ENCODE measurements around the gene GPS2. TPM values are rescaled to one million over a fixed set of nuclear protein-coding genes. Genes with fewer than 3 reads are reported as not detected.

Gene GPS2
- total and polyA plus RNA-seq, 2 donors (not counting 3 experiments of a cell fraction or from before 2014, with no cell fraction given): 51.6 to 132 TPM

DNA sequence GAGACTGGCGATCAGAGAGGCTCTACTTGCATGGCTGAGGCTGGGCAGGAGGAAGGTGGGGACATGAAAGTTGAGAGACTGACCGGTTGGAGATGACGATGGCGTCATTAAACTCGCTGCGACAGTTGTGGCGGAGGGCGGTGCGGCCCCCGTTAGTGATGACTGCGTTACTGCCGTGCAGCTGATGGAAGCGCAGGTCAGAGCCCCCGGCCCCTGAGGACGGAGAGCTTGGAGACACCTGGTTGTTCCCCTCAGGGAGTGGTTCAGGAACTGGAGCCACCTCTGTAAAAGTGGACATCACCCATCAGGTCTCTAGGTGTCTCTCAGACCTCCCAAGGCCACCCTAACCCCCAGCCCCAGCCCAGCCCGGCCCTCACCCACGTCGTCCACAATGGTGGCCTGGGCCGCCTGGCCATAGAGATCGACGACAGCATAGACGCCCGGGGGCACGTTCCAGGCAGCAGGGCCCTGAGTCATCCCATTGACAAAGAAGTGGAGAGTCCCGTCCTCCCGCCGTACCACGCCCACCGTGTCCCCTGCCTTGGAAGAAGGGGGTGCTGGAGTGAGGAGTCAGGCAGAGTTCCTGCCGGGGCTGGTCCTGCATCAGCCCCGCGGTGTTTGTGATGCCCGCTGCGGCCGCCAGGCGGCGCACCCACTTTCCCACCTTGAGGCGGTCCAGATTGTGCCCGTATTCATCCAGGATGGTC lies 8.7 kb upstream of the GPS2 start:
- TF ChIP-seq, protein P1, sequence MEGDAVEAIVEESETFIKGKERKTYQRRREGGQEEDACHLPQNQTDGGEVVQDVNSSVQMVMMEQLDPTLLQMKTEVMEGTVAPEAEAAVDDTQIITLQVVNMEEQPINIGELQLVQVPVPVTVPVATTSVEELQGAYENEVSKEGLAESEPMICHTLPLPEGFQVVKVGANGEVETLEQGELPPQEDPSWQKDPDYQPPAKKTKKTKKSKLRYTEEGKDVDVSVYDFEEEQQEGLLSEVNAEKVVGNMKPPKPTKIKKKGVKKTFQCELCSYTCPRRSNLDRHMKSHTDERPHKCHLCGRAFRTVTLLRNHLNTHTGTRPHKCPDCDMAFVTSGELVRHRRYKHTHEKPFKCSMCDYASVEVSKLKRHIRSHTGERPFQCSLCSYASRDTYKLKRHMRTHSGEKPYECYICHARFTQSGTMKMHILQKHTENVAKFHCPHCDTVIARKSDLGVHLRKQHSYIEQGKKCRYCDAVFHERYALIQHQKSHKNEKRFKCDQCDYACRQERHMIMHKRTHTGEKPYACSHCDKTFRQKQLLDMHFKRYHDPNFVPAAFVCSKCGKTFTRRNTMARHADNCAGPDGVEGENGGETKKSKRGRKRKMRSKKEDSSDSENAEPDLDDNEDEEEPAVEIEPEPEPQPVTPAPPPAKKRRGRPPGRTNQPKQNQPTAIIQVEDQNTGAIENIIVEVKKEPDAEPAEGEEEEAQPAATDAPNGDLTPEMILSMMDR (IDR thresholded peaks at IDR 0.05; ENCODE audit: extremely low read depth in 1 of 2, insufficient read depth in 1 of 2, low read depth in 1 of 2, low read length in 2 of 2): peak; percentile 91 to 95
- no peak for TF ChIP-seq GATA2 (IDR thresholded peaks at IDR 0.05; ENCODE audit: insufficient read depth, insufficient read length, low read depth, low read length)
- Histone ChIP-seq H3K4me2 (ENCODE audit: insufficient read depth, low read length) (no peak overlapping the region), H3K9ac (replicated peaks; ENCODE audit: extremely low read depth, insufficient read depth, low read length) (no peak overlapping the region), H3K9me1 (replicated peaks; ENCODE audit: control insufficient read depth, extremely low read depth, insufficient read depth, low read length) (no peaks in the 10 kb centered on the region), H3K36me3 (ENCODE audit: control insufficient read depth in 2 of 2, extremely low read depth in 1 of 2, insufficient read depth in 2 of 2, low read length in 2 of 2) (peaks cover 10 to 43% of the 10 kb centered on the region in 2 experiments), H3K27ac (ENCODE audit: insufficient read depth, low read depth, low read length) (no peak overlapping the region), H4K20me1 (replicated peaks; ENCODE audit: control insufficient read depth, extremely low read depth, insufficient read depth, low read length) (no peaks in the 10 kb centered on the region), H2AFZ (ENCODE audit: low read depth, low read length) (no peak overlapping the region), H3K4me1 (ENCODE audit: control insufficient read depth, extremely low read depth, insufficient read depth, low read length) (peaks cover 6% of the 10 kb centered on the region), H3K79me2 (ENCODE audit: control insufficient read depth, insufficient read depth, low read length) (peaks cover 10% of the 10 kb centered on the region), H3K27me3 (ENCODE audit: control insufficient read depth in 2 of 2, insufficient read depth in 2 of 2, low read length in 2 of 2) (no peaks in the 10 kb centered on the region), H3K9me3 (replicated peaks; ENCODE audit: control insufficient read depth, insufficient read depth, low read length) (no peaks in the 10 kb centered on the region), H3K4me3 (replicated peaks in 1 of 3; ENCODE audit: insufficient read depth in 1 of 3, low read depth in 1 of 3, low read length in 3 of 3) (no peak overlapping the region)
- BruUV-seq (replicated peaks): TSS peak; percentile 7
- dilution Hi-C loops (cut with MboI; ENCODE audit: extremely low pct_ligation_motif_present, low sequenced_read_pairs) (no loop called here), intact Hi-C loops (cut with micrococcal nuclease) (loop anchor here (1.0 kb wide), 2 partner anchors 22 to 237 kb away; partner anchors contain the start of gene SENP3)
- FAIRE-seq: peak; percentile 79
- POLR2A ChIA-PET: no interaction called here
- CTCF ChIA-PET: interaction anchor here (0.8 to 1.8 kb wide), 6 partner anchors 13 to 237 kb away, joined by 3 to 13 read pairs (median 6); partner anchors contain the start of genes ACAP1, SLC2A4 and TNFSF13
- DNase-seq (ENCODE audit: low read depth, low spot score): peak; percentile 32

DNA sequence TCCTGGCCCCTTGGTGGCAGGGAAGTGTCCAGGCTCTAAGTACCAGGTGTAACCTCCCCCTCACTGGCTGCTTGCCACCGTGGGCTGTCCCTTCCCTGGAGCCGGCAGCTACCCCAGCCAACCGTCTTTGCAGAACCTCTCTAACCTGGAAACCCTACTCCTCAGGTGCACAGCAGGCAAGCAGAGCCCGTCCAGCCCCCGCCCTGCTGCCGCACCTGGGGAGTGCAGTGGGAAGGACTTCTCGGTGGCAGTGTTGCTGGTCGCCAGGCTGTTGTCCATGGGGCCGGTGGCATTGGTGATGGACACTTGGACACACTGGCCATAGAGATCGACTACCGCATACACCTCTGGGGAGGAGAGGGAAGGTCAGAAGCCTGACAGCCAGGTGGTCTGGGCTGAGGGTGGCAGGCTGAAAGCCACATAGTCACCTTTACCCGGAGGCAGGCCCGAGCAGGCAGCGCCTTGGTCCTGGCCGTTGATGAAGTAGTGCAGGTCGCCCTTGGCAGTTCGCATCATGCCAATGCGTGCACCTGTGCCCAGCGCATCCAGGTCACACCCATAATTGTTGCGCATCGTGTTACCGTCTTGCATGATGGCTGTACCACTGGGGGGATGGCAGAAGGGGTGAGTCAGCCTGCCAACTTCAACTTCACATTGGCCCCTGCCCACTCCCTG lies 7.5 kb upstream of the GPS2 start:
- CTCF ChIA-PET: no interaction called here
- FAIRE-seq (no peak), DNase-seq (ENCODE audit: low read depth, low spot score) (no peak)
- TF ChIP-seq EZH2 (IDR thresholded peaks at IDR 0.05; ENCODE audit: borderline replicate concordance, low read depth, low read length, severe bottlenecking) (no peak), GATA2 (IDR thresholded peaks at IDR 0.05; ENCODE audit: insufficient read depth, insufficient read length, low read depth, low read length) (no peak), MYC (IDR thresholded peaks at IDR 0.05; ENCODE audit: low read depth, low read length) (no peak), POLR2A (IDR thresholded peaks at IDR 0.05; ENCODE audit: low read depth, low read length) (no peak), JUN (IDR thresholded peaks at IDR 0.05; ENCODE audit: borderline replicate concordance, insufficient read depth, insufficient read length, low read depth) (no peak), FOS (IDR thresholded peaks at IDR 0.05; ENCODE audit: borderline replicate concordance, insufficient read depth, low read length) (no peak), POLR2AphosphoS5 (IDR thresholded peaks at IDR 0.05; ENCODE audit: insufficient read depth, low read depth, low read length) (no peak)
- TF ChIP-seq, protein P1 (IDR thresholded peaks at IDR 0.05; ENCODE audit: extremely low read depth in 1 of 2, insufficient read depth in 1 of 2, low read depth in 1 of 2, low read length in 2 of 2): no peak
- TF ChIP-seq, protein P2, sequence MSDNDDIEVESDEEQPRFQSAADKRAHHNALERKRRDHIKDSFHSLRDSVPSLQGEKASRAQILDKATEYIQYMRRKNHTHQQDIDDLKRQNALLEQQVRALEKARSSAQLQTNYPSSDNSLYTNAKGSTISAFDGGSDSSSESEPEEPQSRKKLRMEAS (IDR thresholded peaks at IDR 0.05; ENCODE audit: insufficient read depth, insufficient read length): no peak
- Histone ChIP-seq H3K27me3 (ENCODE audit: control insufficient read depth in 2 of 2, insufficient read depth in 2 of 2, low read length in 2 of 2) (no peaks in the 10 kb centered on the region), H4K20me1 (replicated peaks; ENCODE audit: control insufficient read depth, extremely low read depth, insufficient read depth, low read length) (no peaks in the 10 kb centered on the region), H3K27ac (ENCODE audit: insufficient read depth, low read depth, low read length) (no peak overlapping the region), H3K9me3 (replicated peaks; ENCODE audit: control insufficient read depth, insufficient read depth, low read length) (no peaks in the 10 kb centered on the region), H2AFZ (ENCODE audit: low read depth, low read length) (no peak overlapping the region), H3K4me1 (ENCODE audit: control insufficient read depth, extremely low read depth, insufficient read depth, low read length) (no peaks in the 10 kb centered on the region), H3K4me3 (replicated peaks in 1 of 3; ENCODE audit: insufficient read depth in 1 of 3, low read depth in 1 of 3, low read length in 3 of 3) (no peak overlapping the region), H3K36me3 (ENCODE audit: control insufficient read depth in 2 of 2, extremely low read depth in 1 of 2, insufficient read depth in 2 of 2, low read length in 2 of 2) (peaks cover 11 to 52% of the 10 kb centered on the region in 2 experiments), H3K79me2 (ENCODE audit: control insufficient read depth, insufficient read depth, low read length) (peaks cover 2% of the 10 kb centered on the region), H3K4me2 (ENCODE audit: insufficient read depth, low read length) (no peak overlapping the region), H3K9ac (replicated peaks; ENCODE audit: extremely low read depth, insufficient read depth, low read length) (no peak overlapping the region), H3K9me1 (replicated peaks; ENCODE audit: control insufficient read depth, extremely low read depth, insufficient read depth, low read length) (no peaks in the 10 kb centered on the region)
- dilution Hi-C loops (cut with MboI; ENCODE audit: extremely low pct_ligation_motif_present, low sequenced_read_pairs) (no loop called here), intact Hi-C loops (cut with micrococcal nuclease) (no loop called here)
- BruUV-seq (replicated peaks): no TSS peak
- POLR2A ChIA-PET: no interaction called here

All from endothelial cell of umbilical vein (primary cell).